K562 (cell line): ENCODE measurements around the gene SIM2.

Experiments used
- CTCF ChIP-seq, 3 experiments: IDR thresholded peaks in 2 of 3; conservative IDR thresholded peaks in 1 of 3; 2 replicates each; pipeline ENCODE4 v1.5.1; 2011 to 2012; ENCODE audit warnings: low read length in 3 of 3, mild to moderate bottlenecking in 3 of 3, control low read depth in 2 of 3, improper control_type of control experiment in 1 of 3, inconsistent platforms in 1 of 3, low read depth in 1 of 3, mixed read lengths in 1 of 3, moderate library complexity in 1 of 3; ENCODE audit not compliant: insufficient read depth in 2 of 3
- E2F4 ChIP-seq: sonication (generic); formaldehyde crosslinking; IDR thresholded peaks from 2 replicates; pipeline ENCODE4 v1.8.0; 2022; ENCODE audit warnings: mild to moderate bottlenecking, low read depth, missing genetic modification reagents
- MEIS2 ChIP-seq: fragments of 450-650 bp; IDR thresholded peaks from 2 replicates; pipeline ENCODE4 v1.6.1; 2014; ENCODE audit warnings: mild to moderate bottlenecking; ENCODE audit not compliant: partially characterized antibody
- POLR2A ChIP-seq: fragments of 450-650 bp; conservative IDR thresholded peaks from 2 replicates; pipeline ENCODE4 v1.6.1; 2016
- POLR2G ChIP-seq: fragments of 200-400 bp; formaldehyde crosslinking; IDR thresholded peaks from 2 replicates; pipeline ENCODE4 v1.6.1; 2017; ENCODE audit warnings: low read depth, mild to moderate bottlenecking, antibody characterized with exemption, low read length, moderate library complexity
- SRSF1 ChIP-seq: fragments of 200-400 bp; formaldehyde crosslinking; IDR thresholded peaks from 2 replicates; pipeline ENCODE4 v1.6.1; 2017; ENCODE audit warnings: mild to moderate bottlenecking, low read depth, low read length, moderate library complexity
- ZFP91 ChIP-seq: sonication (generic); formaldehyde crosslinking; IDR thresholded peaks from 2 replicates; pipeline ENCODE4 v1.8.0; 2022; ENCODE audit warnings: mild to moderate bottlenecking, missing genetic modification reagents
- ZNF274 ChIP-seq: IDR thresholded peaks from 2 replicates; pipeline ENCODE4 v1.6.1; 2011; ENCODE audit warnings: low read depth, mild to moderate bottlenecking, low read length, moderate library complexity, borderline replicate concordance
- ZNF282 ChIP-seq: sonication (generic); formaldehyde crosslinking; IDR thresholded peaks from 2 replicates; pipeline ENCODE4 v1.8.1; 2023; ENCODE audit warnings: missing genetic modification reagents
- ZNF79 ChIP-seq: fragments of 250-450 bp; sonication (Bioruptor Pico); IDR thresholded peaks from 2 replicates; pipeline ENCODE4 v1.4.0; 2020; ENCODE audit warnings: low read depth, mild to moderate bottlenecking, moderate library complexity

- TF ChIP-seq ZNF79 (CRISPR knock-in tag) (no peak), ZNF274 (no peak), ZNF282 (CRISPR knock-in tag) (no peak), POLR2A (no peak), SRSF1 (no peak), CTCF (IDR thresholded peaks at IDR 0.05 in 2 of 3, conservative IDR thresholded peaks at IDR 0.05 in 1 of 3; ENCODE audit: insufficient read depth in 2 of 3, low read depth in 1 of 3, low read length in 3 of 3) (no peak), POLR2G (no peak), ZFP91 (CRISPR knock-in tag) (no peak), MEIS2 (no peak), E2F4 (CRISPR knock-in tag) (no peak)
Observed at GRCh38 chr21:36713746-36714145, 14.8 kb downstream of the SIM2 start.
